K562 (cell line): ENCODE data around the gene UBE2O. TPM values are rescaled to one million over a fixed set of nuclear protein-coding genes. Genes with fewer than 3 reads are reported as not detected.

Experiments used
- ARID1B ChIP-seq: fragments of 450-650 bp; IDR thresholded peaks from 2 replicates; pipeline ENCODE4 v1.6.1; 2016; ENCODE audit warnings: antibody characterized with exemption, mild to moderate bottlenecking, inconsistent platforms
- E2F6 ChIP-seq, 2 experiments: IDR thresholded peaks; 2 replicates each; pipeline ENCODE4 v1.6.1; 2011; ENCODE audit warnings: borderline replicate concordance in 1 of 2, control low read depth in 1 of 2, low read depth in 1 of 2, low read length in 1 of 2, mild to moderate bottlenecking in 1 of 2, mixed read lengths in 1 of 2, moderate library complexity in 1 of 2; ENCODE audit not compliant: insufficient read depth in 1 of 2, insufficient read length in 1 of 2, poor library complexity in 1 of 2, severe bottlenecking in 1 of 2; ENCODE audit errors: extremely low read depth in 1 of 2
- NRF1 ChIP-seq, 2 experiments: fragments of 450-650 bp; IDR thresholded peaks in 1 of 2; conservative IDR thresholded peaks in 1 of 2; 2 replicates each; pipeline ENCODE4 v1.6.1; 2014; ENCODE audit warnings: mild to moderate bottlenecking in 2 of 2
- OTX1 ChIP-seq: fragments of 450-650 bp; formaldehyde crosslinking; IDR thresholded peaks from 2 replicates; pipeline ENCODE4 v1.4.0; 2022; ENCODE audit warnings: mild to moderate bottlenecking
- TAF15 ChIP-seq: fragments of 200-400 bp; formaldehyde crosslinking; IDR thresholded peaks from 2 replicates; pipeline ENCODE4 v1.6.1; 2017; ENCODE audit warnings: mild to moderate bottlenecking, low read depth, low read length, moderate library complexity
- TCF3 ChIP-seq: sonication (generic); formaldehyde crosslinking; IDR thresholded peaks from 2 replicates; pipeline ENCODE4 v1.4.0; 2020; ENCODE audit warnings: mild to moderate bottlenecking, missing genetic modification reagents
- ZNF23 ChIP-seq: fragments of 250-450 bp; sonication (Bioruptor Pico); IDR thresholded peaks from 2 replicates; pipeline ENCODE4 v1.4.0; 2020; ENCODE audit warnings: mild to moderate bottlenecking
- polyA plus RNA-seq, 8 experiments: library from polyadenylated mRNA; depleted of rRNA in 4 of 8; stranded (reverse) in 5 of 8; unstranded in 3 of 8; fragments of >200 nt; fragmentation: Nextera tagmentation in 2 of 8; fragmentation: Illumina TruSeq in 1 of 8; extraction: Ambion mirVana in 2 of 8; extraction: Trizol in 1 of 8; gene quantifications; 2 replicates each; pipeline versions ENCODE4 v1.2.1 to v1.2.3, GENCODE V29; 2011 to 2014; ENCODE audit warnings: inconsistent platforms in 1 of 8, missing spikeins in 1 of 8
- total RNA-seq, 7 experiments: library from RNA; depleted of rRNA in 6 of 7; stranded (reverse); fragments of >200 nt in 6 of 7; fragmentation: Illumina TruSeq in 2 of 7; extraction: Trizol in 2 of 7; gene quantifications; 2 replicates each; pipeline versions ENCODE4 v1.2.1 to v1.2.3, GENCODE V29; 2011 to 2021; ENCODE audit warnings: low replicate concordance in 1 of 7
- TF ChIP-seq, protein P1 (sequence below): fragments of 250-450 bp; sonication (Bioruptor Pico); IDR thresholded peaks from 2 replicates; pipeline ENCODE4 v1.9.0; 2021; ENCODE audit warnings: mild to moderate bottlenecking, inconsistent platforms

The UBE2O gene
- total and polyA plus RNA-seq, 9 of the 15 experiments (the other 6 are each of a cell fraction or from before 2014, with no cell fraction given) = 1.6 to 39.7 (median 13.3) TPM

- TF ChIP-seq E2F6 (IDR thresholded peaks at IDR 0.05; ENCODE audit: borderline replicate concordance in 1 of 2, extremely low read depth in 1 of 2, insufficient read depth in 1 of 2, insufficient read length in 1 of 2, low read depth in 1 of 2, low read length in 1 of 2, poor library complexity in 1 of 2, severe bottlenecking in 1 of 2) (peak in 1 of 2 experiments; percentile 28), TCF3 (CRISPR knock-in tag) (0 out of 2 replicates have a peak, but pooled peaks have one; percentile 9), ARID1B (peak; percentile 72), ZNF23 (no peak), TAF15 (no peak), NRF1 (conservative IDR thresholded peaks at IDR 0.05 in 1 of 2, IDR thresholded peaks at IDR 0.05 in 1 of 2) (no peak), OTX1 (CRISPR knock-in tag) (no peak)
- TF ChIP-seq, protein P1, sequence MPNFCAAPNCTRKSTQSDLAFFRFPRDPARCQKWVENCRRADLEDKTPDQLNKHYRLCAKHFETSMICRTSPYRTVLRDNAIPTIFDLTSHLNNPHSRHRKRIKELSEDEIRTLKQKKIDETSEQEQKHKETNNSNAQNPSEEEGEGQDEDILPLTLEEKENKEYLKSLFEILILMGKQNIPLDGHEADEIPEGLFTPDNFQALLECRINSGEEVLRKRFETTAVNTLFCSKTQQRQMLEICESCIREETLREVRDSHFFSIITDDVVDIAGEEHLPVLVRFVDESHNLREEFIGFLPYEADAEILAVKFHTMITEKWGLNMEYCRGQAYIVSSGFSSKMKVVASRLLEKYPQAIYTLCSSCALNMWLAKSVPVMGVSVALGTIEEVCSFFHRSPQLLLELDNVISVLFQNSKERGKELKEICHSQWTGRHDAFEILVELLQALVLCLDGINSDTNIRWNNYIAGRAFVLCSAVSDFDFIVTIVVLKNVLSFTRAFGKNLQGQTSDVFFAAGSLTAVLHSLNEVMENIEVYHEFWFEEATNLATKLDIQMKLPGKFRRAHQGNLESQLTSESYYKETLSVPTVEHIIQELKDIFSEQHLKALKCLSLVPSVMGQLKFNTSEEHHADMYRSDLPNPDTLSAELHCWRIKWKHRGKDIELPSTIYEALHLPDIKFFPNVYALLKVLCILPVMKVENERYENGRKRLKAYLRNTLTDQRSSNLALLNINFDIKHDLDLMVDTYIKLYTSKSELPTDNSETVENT (CRISPR knock-in tag) = peak; percentile 36; the same call in 1 of the 2 replicates
Observed at GRCh38 chr17:76442341-76443338, 10.3 kb downstream of the UBE2O start (continued).
